ENCODE data around the gene BRD9.
"Not testable (repeated sequence)": the region's sequence is repeated elsewhere in the genome, so short reads cannot be mapped to it uniquely, and the experiment has no call there.

BRD9 gene

DNA sequence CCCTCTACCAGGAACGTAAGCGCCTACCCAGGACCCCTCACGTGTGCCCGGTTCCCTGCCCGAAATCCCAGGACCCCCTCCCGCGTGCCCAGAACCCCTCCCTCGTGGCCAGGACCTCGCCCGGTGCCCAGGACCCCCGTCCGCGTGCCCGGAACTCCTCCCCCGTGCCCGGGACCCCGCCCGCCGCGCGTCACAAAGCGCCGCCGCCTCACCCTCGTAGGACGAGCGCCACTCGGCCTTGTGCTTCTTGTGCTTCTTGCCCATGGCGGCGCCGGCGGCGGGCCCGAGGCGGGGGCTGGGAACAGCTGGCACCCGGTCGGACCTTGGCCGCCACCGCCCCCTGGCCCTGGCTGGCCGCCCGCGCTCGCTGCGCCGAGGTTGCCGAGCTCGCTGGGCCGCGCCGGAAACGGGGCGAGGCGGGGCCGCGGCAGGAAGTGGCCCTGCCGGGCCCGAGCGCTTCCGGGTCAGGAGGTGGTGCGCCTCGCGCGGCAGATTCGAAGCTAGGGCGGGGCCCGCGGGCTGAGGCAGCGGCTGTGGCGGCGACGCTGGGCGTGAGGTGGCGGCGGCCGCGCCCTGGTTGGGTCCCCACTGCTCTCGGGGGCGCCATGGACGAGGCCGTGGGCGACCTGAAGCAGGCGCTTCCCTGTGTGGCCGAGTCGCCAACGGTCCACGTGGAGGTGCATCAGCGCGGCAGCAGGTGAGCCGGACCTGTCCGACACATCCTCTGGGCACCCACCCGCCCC is at the start of gene BRD9, which contains the start of gene TRIP13:
Gene BRD9 (minus strand): TSS at position 408 of the 743 bp plus-strand sequence. CDS start 144 bp downstream, at position 264.
Gene TRIP13 (plus strand): TSS at position 491 of the 743 bp plus-strand sequence. CDS start 115 bp downstream, at position 606.
- peak; percentile 83 for DNase-seq

DNA sequence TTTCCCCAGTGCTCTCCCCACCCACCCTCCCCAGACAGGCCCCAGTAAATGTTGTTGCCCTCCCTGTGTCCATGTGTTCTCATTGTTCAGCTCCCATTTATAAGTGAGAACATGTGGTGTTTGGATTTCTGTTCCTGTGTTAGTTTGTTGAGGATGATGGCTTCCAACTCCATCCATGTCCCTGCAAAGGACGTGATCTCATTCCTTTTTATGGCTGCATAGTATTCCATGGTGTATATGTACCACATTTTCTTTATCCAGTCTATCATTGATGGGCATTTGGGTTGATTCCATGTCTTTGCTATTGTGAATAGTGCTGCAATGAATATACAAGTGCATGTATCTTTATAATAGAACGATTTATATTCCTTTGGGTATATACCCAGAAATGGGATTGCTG is 48.1 kb upstream of the BRD9 start:
- DNase-seq = not testable (repeated sequence)

- DNase-seq = no peak
Measured at GRCh38 chr5:939368-939767, 46.8 kb upstream of the BRD9 start.

GRCh38 chr5:937151-937924 is 44.7 kb upstream of the BRD9 start:
- DNase-seq = no peak

DNA sequence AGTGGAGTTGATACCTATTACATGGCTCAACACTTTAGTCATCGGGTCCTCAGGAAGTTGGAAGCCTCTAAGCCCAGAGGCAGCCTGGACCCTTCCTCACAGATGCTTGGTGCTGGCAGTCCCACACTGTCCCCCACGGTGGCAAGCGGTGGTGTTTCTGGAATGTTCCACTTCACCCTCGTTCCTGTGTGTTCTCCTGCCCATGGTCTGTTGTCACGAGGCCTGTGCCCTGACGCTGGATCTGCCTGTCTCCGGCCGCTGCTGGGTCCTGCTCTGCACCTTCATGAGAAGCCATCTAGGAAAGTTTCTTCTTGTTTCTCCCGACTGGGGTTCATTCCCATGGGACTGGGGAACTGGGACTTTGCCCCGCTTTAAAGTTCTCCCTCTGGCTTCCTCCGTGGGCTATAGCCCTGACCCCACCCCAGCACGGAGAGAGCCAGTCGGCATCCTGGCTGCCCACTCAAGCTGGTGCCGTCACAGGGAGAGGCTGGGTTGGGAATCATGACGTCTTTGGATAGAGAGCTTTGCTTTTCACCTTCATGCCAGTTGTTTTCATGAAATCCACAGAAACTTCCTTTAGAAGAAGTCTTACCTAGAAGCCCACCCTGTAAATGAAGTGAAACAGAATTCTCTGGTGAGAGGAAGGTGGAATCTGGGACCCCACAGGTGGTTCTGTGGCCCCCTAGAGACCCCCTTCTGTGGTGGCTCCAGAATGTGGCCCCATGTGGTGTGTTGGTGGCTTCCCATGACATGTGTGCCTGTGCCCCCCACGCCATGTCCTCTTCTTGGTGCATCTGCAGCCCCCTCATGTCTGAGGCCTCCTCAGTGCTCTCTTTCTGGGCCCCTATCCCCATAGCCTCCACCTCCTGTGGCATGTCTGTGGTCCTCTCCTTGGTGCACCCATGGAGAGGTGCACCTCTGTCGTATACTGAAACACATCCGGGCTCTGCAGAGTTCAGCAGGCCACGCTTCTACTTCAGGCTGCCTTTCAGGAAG is 43.8 kb upstream of the BRD9 start:
- DNase-seq = no peak

- DNase-seq = no peak
Measured at GRCh38 chr5:935510-936084, 43.0 kb upstream of the BRD9 start.

GRCh38 chr5:934381-934967 is 41.9 kb upstream of the BRD9 start:
- DNase-seq = not testable (repeated sequence)

DNA sequence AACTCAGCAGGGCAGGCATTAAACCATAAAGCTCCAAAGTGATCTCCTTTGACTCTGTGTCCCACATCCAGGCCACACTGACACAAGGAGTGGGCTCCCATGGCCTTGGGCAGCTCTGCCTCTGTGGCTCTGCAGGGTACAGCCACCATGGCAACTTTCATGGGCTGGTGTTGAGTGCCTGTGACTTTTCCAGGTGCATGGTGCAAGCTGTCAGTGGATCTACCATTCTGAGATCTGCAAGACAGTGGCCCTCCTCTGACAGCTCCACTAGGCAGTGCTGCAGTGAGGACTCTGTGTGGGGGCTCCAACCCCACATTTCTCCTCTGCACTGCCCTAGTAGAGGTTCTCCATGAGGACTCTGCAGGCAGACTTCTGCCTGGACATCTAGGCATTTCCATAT is 41.4 kb upstream of the BRD9 start:
- DNase-seq = not testable (repeated sequence)

DNA sequence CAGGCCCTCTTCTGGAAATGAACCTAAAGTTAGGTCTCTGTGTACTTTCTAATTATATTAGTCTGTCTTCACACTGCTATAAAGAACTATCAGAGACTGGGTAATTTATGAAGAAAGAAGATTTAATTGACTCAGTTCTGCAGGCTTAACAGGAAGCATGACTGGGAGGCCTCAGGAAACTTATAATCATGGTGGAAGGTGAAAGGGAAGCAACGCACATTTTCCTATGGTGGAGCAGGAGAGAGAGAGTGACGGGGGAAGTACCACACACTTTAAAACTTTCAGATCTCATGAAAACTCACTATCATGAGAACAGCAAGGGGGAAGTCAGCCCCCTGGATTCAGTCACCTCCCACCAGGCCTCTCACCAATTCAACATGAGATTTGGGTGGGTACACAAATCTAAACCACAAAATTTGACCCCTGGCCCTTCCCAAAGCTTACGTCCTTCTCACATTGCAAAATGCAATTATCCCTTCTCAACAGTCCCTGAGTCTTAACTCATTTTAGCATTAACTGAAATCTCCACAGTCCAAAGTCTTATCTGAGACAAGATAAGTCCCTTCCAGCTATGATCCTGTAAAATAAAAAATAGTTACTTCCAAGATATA is 40.8 kb upstream of the BRD9 start:
- DNase-seq = no peak

DNA sequence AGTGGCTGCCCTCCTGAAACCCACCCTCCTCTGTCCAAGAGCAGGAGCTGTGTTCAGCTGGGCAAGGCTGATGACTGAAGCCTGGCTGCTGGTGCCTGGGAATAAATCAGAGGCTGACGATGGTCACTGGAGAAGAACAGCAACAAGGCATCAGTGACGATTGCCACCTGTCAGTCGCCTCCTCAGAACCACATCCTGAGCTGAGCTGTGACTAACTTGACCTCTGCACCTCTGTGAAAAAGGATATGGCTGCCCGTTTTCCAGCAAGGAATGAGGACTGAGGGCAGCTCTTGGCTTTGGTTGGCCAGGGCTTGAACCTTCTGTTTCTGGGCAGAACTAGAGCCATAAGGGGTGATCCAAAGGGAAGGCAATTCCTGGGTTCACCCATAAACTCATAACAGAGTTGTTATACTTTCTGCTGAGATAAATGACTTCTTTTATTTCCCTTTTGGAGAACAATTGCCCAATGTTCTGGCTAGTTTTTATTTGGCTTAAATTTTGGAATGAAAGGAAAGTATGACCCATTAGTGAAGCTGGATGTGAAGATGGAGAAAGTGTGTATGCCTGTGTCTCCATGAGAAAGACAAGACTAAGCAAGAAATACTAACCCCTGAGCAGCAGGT is 40.1 kb upstream of the BRD9 start:
- no peak for DNase-seq

GRCh38 chr5:932151-932627 is 39.6 kb upstream of the BRD9 start:
- no peak for DNase-seq

GRCh38 chr5:931570-932145 is 39.1 kb upstream of the BRD9 start:
- DNase-seq = no peak

- DNase-seq = no peak
Measured at GRCh38 chr5:930866-931265, 38.3 kb upstream of the BRD9 start.

DNA sequence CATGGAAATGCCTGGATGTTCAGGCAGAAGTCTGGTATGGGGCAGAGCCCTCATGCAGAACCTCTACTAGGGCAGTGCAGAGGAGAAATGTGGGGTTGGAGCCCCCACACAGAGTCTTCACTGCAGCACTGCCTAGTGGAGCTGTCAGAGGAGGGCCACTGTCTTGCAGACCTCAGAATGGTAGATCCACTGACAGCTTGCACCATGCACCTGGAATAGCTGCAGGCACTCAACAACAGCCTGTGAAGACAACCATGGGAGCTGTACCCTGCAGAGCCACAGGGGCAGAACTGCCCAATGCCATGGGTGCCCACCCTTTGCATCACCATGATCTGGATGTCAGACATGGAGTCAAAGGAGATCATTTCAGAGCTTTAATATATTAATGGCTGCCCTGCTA is 37.0 kb upstream of the BRD9 start:
- DNase-seq = no peak

- not testable (repeated sequence) for DNase-seq
Measured at GRCh38 chr5:929182-929581, 36.6 kb upstream of the BRD9 start.

DNA sequence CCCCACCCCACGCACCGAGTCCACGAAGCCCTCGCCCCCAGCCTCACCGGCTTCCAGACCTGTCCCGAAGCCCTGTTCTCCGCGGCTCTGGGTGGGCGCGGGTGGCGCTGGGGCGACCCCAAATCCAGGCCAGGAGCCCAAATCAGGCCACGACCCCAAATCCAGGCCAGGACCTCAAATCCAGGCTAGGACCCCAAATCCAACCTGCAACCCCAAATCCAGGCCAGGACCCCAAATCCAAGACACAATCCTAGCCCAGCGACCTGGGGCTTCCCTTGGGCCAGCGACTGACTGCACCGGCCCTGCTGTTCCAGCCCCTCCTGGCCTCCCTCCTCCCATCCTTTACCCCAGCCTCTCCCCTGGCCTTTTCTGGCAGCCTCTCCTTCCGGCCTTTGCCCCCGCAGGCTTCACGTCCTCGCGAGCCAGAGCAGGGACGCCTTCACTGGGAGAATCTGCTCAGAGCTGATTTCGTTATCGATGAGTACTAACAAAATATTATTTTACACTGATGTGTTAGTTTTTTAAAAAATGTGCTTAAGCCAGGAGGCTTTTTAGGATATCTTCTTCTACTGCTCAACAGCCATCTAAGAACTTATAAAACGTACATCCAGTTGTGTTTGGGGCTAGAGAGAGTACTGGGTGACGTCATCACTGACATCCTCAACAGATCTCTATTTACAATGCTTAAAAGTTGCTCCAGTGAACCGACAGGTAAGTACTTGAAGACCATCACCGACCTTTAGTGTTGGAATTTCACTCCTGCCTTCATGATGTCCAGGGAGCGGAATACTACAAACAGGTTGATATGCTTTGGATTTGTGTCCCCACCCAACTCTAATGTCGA is 34.8 kb upstream of the BRD9 start:
- DNase-seq = no peak

DNA sequence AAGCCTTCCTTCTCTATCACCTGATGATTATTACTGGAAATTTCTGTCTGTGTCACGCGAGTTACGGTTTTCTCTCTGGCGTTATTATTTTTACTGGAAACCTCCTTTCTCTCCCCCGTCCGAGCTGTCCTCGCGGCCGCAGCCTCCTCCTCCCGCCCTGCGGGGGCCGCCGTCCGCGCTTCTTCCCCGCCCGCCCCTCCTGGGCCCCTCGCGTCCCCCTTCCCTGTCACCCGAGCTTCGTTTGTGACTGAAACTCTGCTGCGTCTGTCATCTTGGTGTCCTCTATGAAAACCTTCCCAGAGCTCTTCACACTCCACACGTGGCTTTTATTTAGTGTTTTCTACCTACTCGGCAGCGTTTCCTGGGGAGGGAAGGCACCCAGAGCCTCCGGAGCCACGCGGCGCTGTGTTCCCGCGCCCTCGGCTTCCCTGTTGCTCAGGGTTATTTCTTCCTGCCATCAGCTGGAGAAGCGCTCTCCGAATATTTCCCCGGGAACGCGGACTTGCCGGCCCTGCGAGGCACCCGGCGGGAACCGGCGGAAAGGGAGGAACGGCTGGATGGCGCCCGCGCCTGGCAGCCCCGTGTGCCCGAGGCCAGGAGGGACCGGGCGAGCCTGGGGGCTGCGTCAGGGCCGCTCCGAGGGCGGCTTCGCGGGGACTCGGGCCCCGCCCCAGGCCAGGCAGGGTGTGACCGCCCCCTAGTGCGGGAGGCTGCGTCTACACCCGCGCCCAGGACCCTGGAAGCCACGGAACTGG is 34.0 kb upstream of the BRD9 start:
- DNase-seq = no peak

DNA sequence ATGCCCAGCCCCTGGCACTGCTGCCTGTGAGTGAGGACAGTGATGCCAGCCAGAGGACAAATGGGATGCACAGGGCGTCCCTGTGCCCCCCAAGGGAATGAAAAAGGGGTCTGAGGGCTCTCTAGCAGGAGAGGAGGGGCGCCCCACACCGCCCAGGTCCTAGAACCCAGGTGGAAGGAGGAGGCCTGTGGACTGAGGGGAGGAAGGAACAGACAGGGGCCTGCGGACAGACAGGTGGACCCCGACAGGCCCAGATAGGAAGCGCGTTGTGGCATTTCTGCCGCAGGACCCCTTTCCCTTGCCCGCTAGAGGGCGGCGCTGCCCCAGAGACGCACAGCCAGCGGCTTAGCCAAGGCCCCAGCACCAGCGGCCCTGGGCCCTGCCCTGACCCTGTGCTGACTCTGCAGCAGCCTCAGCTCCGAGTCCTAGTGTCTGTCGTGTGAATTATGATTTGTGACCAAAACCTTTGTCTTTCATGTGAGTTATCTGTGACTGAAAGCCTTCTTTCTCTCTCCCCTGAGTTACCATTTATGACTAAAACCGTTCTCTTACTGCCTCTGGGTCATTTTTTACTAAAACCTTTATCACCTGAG is 30.8 kb upstream of the BRD9 start:
- DNase-seq = peak; percentile 66
